CD14-positive monocyte (primary cell): ENCODE results near the gene AQR. TPM values are rescaled to one million over a fixed set of nuclear protein-coding genes. Genes with fewer than 3 reads are reported as not detected.

Source experiments
- DNase-seq, 3 donors: peaks; one replicate each; pipeline ENCODE4 v3.0.0-alpha.2; 2011 to 2022
- H2AFZ ChIP-seq: 2 replicates; pipeline ENCODE4 v1.6.0; 2012; ENCODE audit warnings: mild to moderate bottlenecking, low read depth, low read length, inconsistent platforms; ENCODE audit not compliant: insufficient read depth, poor library complexity, severe bottlenecking
- H3K27ac ChIP-seq, 2 donors: 1 replicate in 1 of 2; 2 replicates in 1 of 2; pipeline ENCODE4 v1.5.1; 2012 to 2013; ENCODE audit warnings: low read length in 2 of 2, control low read depth in 1 of 2, inconsistent platforms in 1 of 2, low read depth in 1 of 2, mild to moderate bottlenecking in 1 of 2
- H3K27me3 ChIP-seq, 2 donors: one replicate each; pipeline versions ENCODE4 v1.6.0 to v1.6.1; 2011 to 2013; ENCODE audit warnings: low read length in 2 of 2; ENCODE audit not compliant: control insufficient read depth in 2 of 2, insufficient read depth in 2 of 2
- H3K36me3 ChIP-seq, 2 donors: replicated peaks in 1 of 2; 1 replicate in 1 of 2; 2 replicates in 1 of 2; pipeline versions ENCODE4 v1.5.1 to v1.6.1; 2012 to 2013; ENCODE audit warnings: low read length in 2 of 2, control low read depth in 1 of 2, inconsistent platforms in 1 of 2, mild to moderate bottlenecking in 1 of 2; ENCODE audit not compliant: insufficient read depth in 2 of 2, control insufficient read depth in 1 of 2
- H3K4me1 ChIP-seq, 2 donors: 1 replicate in 1 of 2; 2 replicates in 1 of 2; pipeline versions ENCODE4 v1.5.1 to v1.6.1; 2012 to 2013; ENCODE audit warnings: low read length in 2 of 2, control low read depth in 1 of 2, inconsistent platforms in 1 of 2, mild to moderate bottlenecking in 1 of 2, moderate library complexity in 1 of 2; ENCODE audit not compliant: insufficient read depth in 2 of 2, control insufficient read depth in 1 of 2
- H3K4me2 ChIP-seq: replicated peaks from 2 replicates; pipeline ENCODE3; 2012; ENCODE audit warnings: low read length, moderate library complexity, mild to moderate bottlenecking; ENCODE audit not compliant: poor library complexity, severe bottlenecking; ENCODE audit errors: extremely low read depth
- H3K4me3 ChIP-seq, 3 experiments: fragments of 200-600 bp in 1 of 3; sonication (generic) in 1 of 3; replicated peaks in 1 of 3; 1 replicate in 2 of 3; 2 replicates in 1 of 3; pipeline ENCODE4 v1.5.1; 2011 to 2013; ENCODE audit warnings: low read length in 3 of 3, mild to moderate bottlenecking in 3 of 3, control low read depth in 2 of 3, low read depth in 2 of 3, inconsistent platforms in 1 of 3, moderate library complexity in 1 of 3
- H3K79me2 ChIP-seq: 2 replicates; pipeline ENCODE4 v1.6.0; 2012; ENCODE audit warnings: mild to moderate bottlenecking, control low read depth, inconsistent platforms, low read length, moderate library complexity; ENCODE audit not compliant: insufficient read depth
- H3K9ac ChIP-seq: 2 replicates; pipeline ENCODE4 v1.6.0; 2017; ENCODE audit warnings: low read length, mild to moderate bottlenecking; ENCODE audit not compliant: insufficient read depth, poor library complexity, severe bottlenecking
- H3K9me3 ChIP-seq, 2 donors: replicated peaks in 1 of 2; 1 replicate in 1 of 2; 2 replicates in 1 of 2; pipeline versions ENCODE4 v1.5.1 to v1.6.1; 2012 to 2013; ENCODE audit warnings: low read length in 2 of 2, control low read depth in 1 of 2; ENCODE audit not compliant: control insufficient read depth in 1 of 2, insufficient read depth in 1 of 2
- H4K20me1 ChIP-seq: 2 replicates; pipeline ENCODE4 v1.6.0; 2012; ENCODE audit warnings: mild to moderate bottlenecking, low read length, control low read depth, moderate library complexity; ENCODE audit not compliant: insufficient read depth
- H3K27ac Mint-ChIP-seq, 7 donors: one replicate each; pipeline ENCODE4 v1.8.0; 2020; ENCODE audit warnings: mild to moderate bottlenecking in 7 of 7, mixed read lengths in 7 of 7, moderate library complexity in 6 of 7, inconsistent platforms in 2 of 7
- H3K27me3 Mint-ChIP-seq, 3 donors: one replicate each; pipeline ENCODE4 v1.8.0; 2021 to 2022; ENCODE audit warnings: low read depth in 3 of 3, mild to moderate bottlenecking in 3 of 3, mixed read lengths in 3 of 3, moderate library complexity in 3 of 3, inconsistent platforms in 1 of 3
- H3K36me3 Mint-ChIP-seq, 2 donors: one replicate each; pipeline ENCODE4 v1.8.0; 2020; ENCODE audit warnings: mixed read lengths in 2 of 2, inconsistent platforms in 1 of 2, mild to moderate bottlenecking in 1 of 2
- H3K4me1 Mint-ChIP-seq: one replicate; pipeline ENCODE4 v1.8.0; 2020; ENCODE audit warnings: mild to moderate bottlenecking, mixed read lengths
- H3K4me3 Mint-ChIP-seq, 2 donors: one replicate each; pipeline ENCODE4 v1.8.0; 2020; ENCODE audit warnings: mild to moderate bottlenecking in 2 of 2, mixed read lengths in 2 of 2, moderate library complexity in 1 of 2
- H3K9me3 Mint-ChIP-seq, 7 donors: one replicate each; pipeline ENCODE4 v1.8.0; 2020 to 2022; ENCODE audit warnings: mixed read lengths in 7 of 7, mild to moderate bottlenecking in 6 of 7, moderate library complexity in 6 of 7, inconsistent platforms in 2 of 7
- CTCF ChIP-seq: fragments of 200-600 bp; IDR thresholded peaks from one replicate; pipeline ENCODE4 v1.8.0; 2022; ENCODE audit warnings: antibody characterized with exemption, mild to moderate bottlenecking
- WGBS: methylation state at CpG from one replicate; pipeline ENCODE4 v1.1.5; 2013; ENCODE audit warnings: missing lambda C conversion rate; ENCODE audit not compliant: insufficient coverage; 5-methylcytosine and 5-hydroxymethylcytosine counted together
- intact Hi-C, 2 donors: fragments of 100-400 bp; cut with micrococcal nuclease; formaldehyde crosslinking; loops; one replicate each; pipeline versions ENCODE4 v1.15.0 to v1.15.1; 2023
- polyA plus RNA-seq, 3 donors: library from polyadenylated mRNA; depleted of rRNA in 1 of 3; unstranded in 2 of 3; stranded (reverse) in 1 of 3; fragments of 300-500 nt in 2 of 3; fragments of >200 nt in 1 of 3; fragmentation: Illumina TruSeq in 2 of 3; gene quantifications; 1 replicate in 2 of 3; 2 replicates in 1 of 3; pipeline ENCODE4 v1.2.3, GENCODE V29; 2012 to 2021

Gene AQR
- polyA plus RNA-seq, 3 donors = 8.4 to 26.4 (median 16.8) TPM

- Histone ChIP-seq H3K9ac (no peak overlapping the region), H3K9me3 (no peaks in the 10 kb centered on the region), H3K79me2 (no peaks in the 10 kb centered on the region), H3K4me3 (no peak overlapping the region), H4K20me1 (no peaks in the 10 kb centered on the region), H2AFZ (no peak overlapping the region), H3K36me3 (peaks cover 59 to 83% of the 10 kb centered on the region in 2 donors), H3K4me2 (no peak overlapping the region), H3K27ac (peak overlapping the region in 1 of 2 donors; percentile 6), H3K27me3 (no peaks in the 10 kb centered on the region), H3K4me1 (no peaks in the 10 kb centered on the region)
- TF ChIP-seq CTCF = no peak
- Mint-ChIP-seq H3K36me3 (peaks cover 62 to 70% of the 10 kb centered on the region in 2 donors), H3K27ac (peak overlapping the region in 1 of 7 donors; percentile 50), H3K4me1 (peaks cover 2% of the 10 kb centered on the region), H3K27me3 (no peaks in the 10 kb centered on the region), H3K4me3 (no peak overlapping the region), H3K9me3 (no peaks in the 10 kb centered on the region)
- no peak for DNase-seq
- intact Hi-C loops = no loop called here
These were observed 113.6 kb downstream of the AQR start for GRCh38 chr15:34855893-34856292.

- TF ChIP-seq CTCF = no peak
- Mint-ChIP-seq H3K27ac (no peak overlapping the region), H3K27me3 (no peaks in the 10 kb centered on the region), H3K36me3 (peaks cover 62 to 69% of the 10 kb centered on the region in 2 donors), H3K4me3 (no peak overlapping the region), H3K9me3 (no peaks in the 10 kb centered on the region), H3K4me1 (peaks cover 2% of the 10 kb centered on the region)
- no peak overlapping the region for H3K9ac ChIP-seq
- no peaks in the 10 kb centered on the region for H3K79me2 ChIP-seq
- H2AFZ ChIP-seq = no peak overlapping the region
- H3K4me3 ChIP-seq = no peak overlapping the region
- H3K9me3 ChIP-seq = no peaks in the 10 kb centered on the region
- H3K4me1 ChIP-seq = no peaks in the 10 kb centered on the region
- H4K20me1 ChIP-seq = no peaks in the 10 kb centered on the region
- H3K36me3 ChIP-seq = peaks cover 55 to 79% of the 10 kb centered on the region in 2 donors
- no peaks in the 10 kb centered on the region for H3K27me3 ChIP-seq
- peak overlapping the region in 1 of 2 donors; percentile 6 for H3K27ac ChIP-seq
- no CpG with 5 or more reads among the region's 1 CpG for WGBS
- no peak overlapping the region for H3K4me2 ChIP-seq
- intact Hi-C loops = no loop called here
- no peak for DNase-seq
These were observed 114.1 kb downstream of the AQR start for GRCh38 chr15:34855413-34855812.
